ENCODE measurements around the gene SMIM43.

SMIM43 gene

GRCh38 chr4:121764702-121765367 is at the start of gene SMIM43:
Gene SMIM43 (minus strand): TSS chr4:121765164. CDS start chr4:121765105, 59 bp downstream.
- no peak for DNase-seq

GRCh38 chr4:121814756-121815155 is 49.8 kb upstream of the SMIM43 start:
- DNase-seq = no peak

- DNase-seq = no peak
These were observed 46.2 kb upstream of the SMIM43 start for GRCh38 chr4:121811122-121811521.

- DNase-seq = no peak
These were observed 41.4 kb upstream of the SMIM43 start for GRCh38 chr4:121806411-121806810.

- no peak for DNase-seq
These were observed 36.7 kb upstream of the SMIM43 start for GRCh38 chr4:121801715-121802075.

- peak; percentile 93 for DNase-seq
These were observed 36.2 kb upstream of the SMIM43 start, which contains the start of gene EXOSC9 for GRCh38 chr4:121800961-121801714. Gene EXOSC9 (plus strand): TSS chr4:121801323. CDS start chr4:121801425, 102 bp downstream.

GRCh38 chr4:121800638-121800960 is 35.6 kb upstream of the SMIM43 start:
- DNase-seq = no peak

- no peak for DNase-seq
These were observed 35.0 kb upstream of the SMIM43 start for GRCh38 chr4:121799867-121800501.

GRCh38 chr4:121799208-121799823 is 34.4 kb upstream of the SMIM43 start:
- DNase-seq = no peak

GRCh38 chr4:121796283-121796682 is 31.3 kb upstream of the SMIM43 start:
- DNase-seq = no peak

- no peak for DNase-seq
These were observed 29.7 kb upstream of the SMIM43 start for GRCh38 chr4:121794505-121795188.

GRCh38 chr4:121792966-121793365 is 28.0 kb upstream of the SMIM43 start:
- DNase-seq = no peak

- DNase-seq = no peak
These were observed 26.5 kb upstream of the SMIM43 start for GRCh38 chr4:121791481-121791880.

GRCh38 chr4:121790976-121791375 is 26.0 kb upstream of the SMIM43 start:
- no peak for DNase-seq

- no peak for DNase-seq
These were observed 25.2 kb upstream of the SMIM43 start for GRCh38 chr4:121789960-121790829.

GRCh38 chr4:121789455-121789854 is 24.5 kb upstream of the SMIM43 start:
- DNase-seq = no peak

GRCh38 chr4:121788896-121789295 is 23.9 kb upstream of the SMIM43 start:
- DNase-seq = no peak

GRCh38 chr4:121786221-121786620 is 21.3 kb upstream of the SMIM43 start:
- no peak for DNase-seq

- DNase-seq = no peak
These were observed 20.5 kb upstream of the SMIM43 start for GRCh38 chr4:121785479-121785878.

- DNase-seq = no peak
These were observed 20.0 kb upstream of the SMIM43 start for GRCh38 chr4:121784975-121785374.

GRCh38 chr4:121784401-121784800 is 19.4 kb upstream of the SMIM43 start:
- DNase-seq = no peak

- DNase-seq = no peak
These were observed 18.2 kb upstream of the SMIM43 start for GRCh38 chr4:121783210-121783609.

Measured in midbrain (tissue), 1 donor.